ENCODE data around the gene CAMK2B.

GRCh38 chr7:44231088-44231487 is 94.3 kb downstream of the CAMK2B start:
- TF ChIP-seq CTCF (IDR thresholded peaks at IDR 0.05) = no peak
- TF ChIP-seq POLR2A (IDR thresholded peaks at IDR 0.05) = no peak
- TF ChIP-seq EP300 (IDR thresholded peaks at IDR 0.05) = no peak
